Stimulated activated memory B cell treated with anti-CD40 and anti-IgM and Interleukin-4, amounts not matched to agents 10 μg/mL and 1 μg/mL and 100 μg/mL, for 72 hours (primary cell): Measurements from ENCODE around the gene DGCR2.

ENCODE experiments used
- ATAC-seq: fragments of 150-1000 bp; cut with Tn5 transposase; 2 replicates; pipeline ENCODE4 v1.10.0; 2021
- H3K27ac Mint-ChIP-seq: one replicate; pipeline ENCODE4 v1.8.0; 2022; ENCODE audit warnings: mild to moderate bottlenecking, mixed read lengths
- H3K27me3 Mint-ChIP-seq: one replicate; pipeline ENCODE4 v1.8.0; 2022; ENCODE audit warnings: mixed read lengths
- H3K36me3 Mint-ChIP-seq: one replicate; pipeline ENCODE4 v1.8.0; 2022; ENCODE audit warnings: mixed read lengths
- H3K4me1 Mint-ChIP-seq: one replicate; pipeline ENCODE4 v1.8.0; 2022; ENCODE audit warnings: mixed read lengths
- H3K4me3 Mint-ChIP-seq: one replicate; pipeline ENCODE4 v1.8.0; 2022; ENCODE audit warnings: mild to moderate bottlenecking, moderate library complexity, mixed read lengths
- H3K9me3 Mint-ChIP-seq: one replicate; pipeline ENCODE4 v1.8.0; 2022; ENCODE audit warnings: mixed read lengths

The DGCR2 gene

DNA sequence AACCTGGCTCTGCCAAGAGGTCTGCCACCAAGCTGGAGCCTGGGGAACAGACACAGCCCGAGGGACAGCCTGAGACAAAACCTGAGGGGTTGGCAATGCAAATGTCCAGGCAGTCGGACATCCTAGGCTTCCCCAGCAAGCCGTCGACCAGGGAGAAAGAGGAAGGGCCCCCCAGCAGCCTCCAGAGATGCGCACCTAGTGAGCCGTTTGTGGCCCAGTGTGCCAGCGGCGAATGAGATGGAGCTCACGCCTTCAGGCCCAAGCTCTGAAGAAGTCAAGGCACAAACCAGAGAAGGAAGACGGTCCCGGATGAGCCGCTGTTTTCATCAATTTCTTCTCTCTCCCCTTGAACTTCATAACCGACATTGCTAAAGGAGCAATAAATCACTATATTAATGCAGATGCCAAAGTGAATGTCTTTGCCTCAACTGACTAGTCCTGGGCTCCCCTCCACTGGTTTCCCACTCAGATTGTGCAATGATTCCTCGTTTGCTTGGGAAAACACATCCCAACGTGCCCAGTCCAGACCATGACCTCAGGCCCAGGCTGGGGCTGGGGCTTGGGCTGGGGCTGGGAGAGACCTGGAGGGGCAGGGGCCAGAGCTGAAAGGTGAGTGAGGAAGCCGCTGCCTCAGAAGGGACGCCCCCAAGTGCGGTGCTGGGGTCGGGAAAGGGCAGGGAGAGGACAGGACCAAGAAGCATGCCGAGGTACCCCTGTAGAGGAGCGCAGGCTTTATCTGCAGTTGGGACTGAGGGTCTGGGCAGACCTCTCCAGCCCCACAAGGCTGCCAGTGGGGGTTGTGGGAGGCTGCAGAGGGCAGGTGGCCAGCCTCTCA lies 3.5 kb upstream of the DGCR2 start:
- Mint-ChIP-seq H3K9me3 (no peaks in the 10 kb centered on the region), H3K4me1 (peaks cover 21% of the 10 kb centered on the region), H3K4me3 (no peak overlapping the region), H3K36me3 (no peaks in the 10 kb centered on the region), H3K27ac (no peak overlapping the region), H3K27me3 (no peaks in the 10 kb centered on the region)
- no peak for ATAC-seq

DNA sequence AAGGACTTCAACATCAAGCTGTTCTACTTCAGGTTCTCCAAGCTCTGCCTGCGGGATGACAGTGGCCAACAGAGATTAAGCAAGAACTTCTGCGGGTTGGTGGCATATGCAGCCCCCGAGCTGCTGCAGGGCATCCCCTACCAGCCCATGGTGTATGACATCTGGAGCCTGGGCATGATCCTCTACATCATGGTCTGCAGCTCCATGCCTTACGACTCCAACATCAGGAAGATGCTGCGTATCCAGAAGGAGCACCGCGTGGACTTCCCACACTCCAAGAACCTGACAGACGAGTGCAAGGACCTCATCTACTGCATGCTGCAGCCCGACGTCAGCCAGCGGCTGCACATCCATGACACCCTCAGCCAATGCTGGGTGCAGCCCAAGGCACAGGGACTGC lies 2.8 kb upstream of the DGCR2 start:
- Mint-ChIP-seq H3K36me3 (no peaks in the 10 kb centered on the region), H3K4me3 (no peak overlapping the region), H3K4me1 (peaks cover 28% of the 10 kb centered on the region), H3K27ac (no peak overlapping the region), H3K9me3 (no peaks in the 10 kb centered on the region), H3K27me3 (no peaks in the 10 kb centered on the region)
- no peak for ATAC-seq

DNA sequence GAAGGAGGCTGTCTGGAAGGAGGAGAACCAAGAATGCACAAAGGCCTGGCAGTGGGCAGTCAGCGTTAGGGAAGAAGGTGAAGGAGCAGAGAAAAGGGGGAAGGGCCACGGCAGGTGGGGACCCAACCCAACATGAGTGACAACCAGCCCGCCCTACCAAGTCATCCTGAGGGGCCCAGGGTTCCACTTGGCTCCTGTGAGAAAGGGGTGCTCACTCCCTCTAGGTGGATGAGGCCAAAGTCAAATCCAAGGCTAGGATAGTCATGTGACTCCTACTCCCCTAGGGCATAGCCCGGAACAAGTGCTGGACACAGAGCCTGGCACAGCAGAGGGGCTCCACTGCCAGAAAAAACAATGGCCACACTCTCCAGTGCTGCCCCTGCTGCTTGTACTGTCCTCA lies 2.2 kb upstream of the DGCR2 start:
- Mint-ChIP-seq H3K27ac (no peak overlapping the region), H3K4me3 (no peak overlapping the region)

DNA sequence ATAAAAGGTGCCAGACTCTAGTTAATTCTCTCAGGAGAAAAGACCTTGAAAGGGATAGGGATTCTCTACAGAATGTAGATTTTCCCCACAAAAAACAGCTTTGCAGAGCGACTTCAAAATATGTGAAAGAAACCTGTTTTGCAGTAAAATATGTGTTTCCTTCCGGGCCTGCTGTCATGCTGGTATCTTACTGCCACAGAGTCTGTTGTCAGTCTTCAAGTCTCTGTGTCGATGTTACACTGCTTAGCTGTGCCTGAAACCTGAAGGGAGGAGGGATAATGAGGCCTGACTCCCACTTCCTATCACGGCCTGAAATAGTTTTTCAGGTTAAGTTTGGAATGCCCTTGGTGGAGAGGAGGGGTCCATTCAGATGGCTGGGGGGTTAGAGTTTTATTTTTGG lies 1.7 kb upstream of the DGCR2 start:
- Mint-ChIP-seq H3K4me3 (no peak overlapping the region), H3K4me1 (peaks cover 39% of the 10 kb centered on the region), H3K27ac (no peak overlapping the region), H3K27me3 (no peaks in the 10 kb centered on the region), H3K36me3 (no peaks in the 10 kb centered on the region), H3K9me3 (no peaks in the 10 kb centered on the region)
- no peak for ATAC-seq

More for the DNA sequence above, 2.2 kb upstream of the DGCR2 start:
- no peak for ATAC-seq
- no peaks in the 10 kb centered on the region for H3K9me3 Mint-ChIP-seq
- no peaks in the 10 kb centered on the region for H3K27me3 Mint-ChIP-seq
- H3K4me1 Mint-ChIP-seq = peaks cover 34% of the 10 kb centered on the region
- no peaks in the 10 kb centered on the region for H3K36me3 Mint-ChIP-seq

DNA sequence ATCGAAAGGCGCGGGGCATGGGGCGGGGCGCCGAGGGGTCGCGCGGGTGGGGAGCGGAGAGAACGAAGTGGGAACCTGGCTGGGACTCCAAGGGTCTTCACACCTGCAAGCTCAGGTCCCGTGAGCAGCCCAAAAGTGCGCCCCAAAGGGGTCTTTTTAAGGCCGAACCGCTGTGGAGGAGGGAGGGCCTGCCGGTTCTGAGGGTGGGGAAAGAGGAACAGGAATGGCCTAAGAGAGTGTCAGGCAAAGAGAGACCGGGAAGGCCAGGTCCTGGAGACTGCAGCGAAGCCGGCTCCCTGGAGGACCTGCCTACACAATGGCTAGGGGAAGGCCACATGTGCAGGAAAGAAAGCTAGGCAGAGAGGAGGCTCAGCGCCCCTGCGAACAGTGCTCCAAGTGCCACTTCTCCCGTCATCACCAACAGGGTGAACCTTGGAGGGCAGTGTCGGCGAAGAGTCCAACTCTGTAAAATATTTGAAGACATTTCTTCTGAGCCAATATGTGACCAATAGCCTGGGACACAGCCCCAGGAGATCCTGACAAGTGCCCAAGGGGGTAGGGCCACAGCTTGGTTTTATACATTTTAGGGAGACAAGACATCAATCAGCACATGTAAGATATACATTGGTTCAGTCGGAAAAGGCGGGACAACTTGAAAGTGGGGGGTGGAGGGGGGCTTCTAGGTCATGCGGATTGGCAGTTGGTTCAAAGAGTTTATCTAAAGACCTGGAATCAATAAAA lies 710 bp upstream of the DGCR2 start:
- no peaks in the 10 kb centered on the region for H3K9me3 Mint-ChIP-seq
- no peaks in the 10 kb centered on the region for H3K36me3 Mint-ChIP-seq
- H3K4me1 Mint-ChIP-seq = peaks cover 49% of the 10 kb centered on the region
- peak overlapping the region; percentile 88 for H3K4me3 Mint-ChIP-seq
- peak overlapping the region; percentile 30 for H3K27ac Mint-ChIP-seq
- H3K27me3 Mint-ChIP-seq = no peaks in the 10 kb centered on the region
- no peak for ATAC-seq

DNA sequence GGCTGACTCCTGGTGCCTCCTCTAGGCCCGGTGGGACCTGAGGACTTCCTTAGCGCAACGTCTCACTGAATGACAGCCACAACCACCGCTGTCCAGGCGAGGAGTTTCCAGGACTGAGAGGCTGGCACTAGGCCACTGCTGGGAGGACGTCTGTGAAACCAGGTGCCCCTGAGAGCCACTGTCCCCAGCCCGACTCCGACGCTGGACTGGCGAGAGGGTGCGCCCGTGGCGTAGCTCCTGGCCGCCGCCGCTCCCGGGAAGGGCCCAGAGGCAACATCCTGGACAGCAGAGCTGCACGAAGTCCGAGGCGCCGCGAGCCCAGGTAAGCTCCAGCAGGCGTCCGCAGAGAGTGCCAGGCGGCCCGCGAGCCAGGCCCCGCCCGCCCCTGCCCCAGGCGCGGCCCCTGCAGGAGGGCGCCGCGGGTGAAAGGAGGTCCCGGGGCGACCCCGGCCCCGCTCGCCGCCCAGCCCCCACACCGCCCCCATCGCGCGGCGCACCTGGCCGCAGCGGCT lies 525 bp downstream of the DGCR2 start:
- Mint-ChIP-seq H3K36me3 (no peaks in the 10 kb centered on the region), H3K4me3 (peak overlapping the region; percentile 88), H3K27ac (peak overlapping the region; percentile 79), H3K9me3 (no peaks in the 10 kb centered on the region), H3K27me3 (no peaks in the 10 kb centered on the region), H3K4me1 (peaks cover 60% of the 10 kb centered on the region)
- ATAC-seq = peak; percentile 47

DNA sequence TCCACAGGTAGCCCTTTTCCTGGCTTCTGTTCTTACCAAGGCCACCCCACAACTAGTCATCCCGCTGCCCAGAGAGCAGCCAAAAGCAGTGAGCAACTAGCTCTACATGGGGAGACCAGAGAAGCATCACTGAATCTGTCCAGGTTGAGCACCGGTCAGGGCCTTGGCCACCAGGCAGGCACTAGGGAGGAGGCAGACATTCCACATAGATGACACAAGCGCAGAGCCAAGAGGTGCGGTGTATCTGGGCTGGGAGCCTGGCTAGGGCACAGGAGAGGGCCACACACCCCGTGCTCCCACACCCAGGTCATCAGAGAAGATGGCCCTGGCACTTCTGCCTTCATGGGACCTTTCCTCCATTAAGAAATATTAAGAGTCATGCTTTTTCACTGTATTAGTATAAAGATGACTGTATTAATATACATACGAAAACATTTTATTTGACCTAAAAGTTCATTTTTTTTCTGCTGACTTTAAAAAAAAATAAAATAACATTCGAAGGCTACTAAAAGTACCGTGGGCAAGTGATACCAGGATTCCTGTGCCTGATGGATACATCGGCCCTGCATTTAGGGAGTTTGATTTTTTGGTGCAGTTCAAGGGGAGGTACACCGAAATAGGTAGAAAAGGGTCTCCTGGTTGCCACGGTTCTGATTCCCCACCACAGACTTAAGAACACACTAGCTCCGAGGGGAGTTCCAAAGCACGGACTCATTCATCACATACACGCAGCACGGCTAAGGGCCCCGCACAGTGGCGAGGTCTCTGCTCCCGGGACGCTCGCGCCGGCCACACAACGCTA lies 1.2 kb downstream of the DGCR2 start:
- Mint-ChIP-seq H3K4me3 (peak overlapping the region; percentile 88), H3K9me3 (no peaks in the 10 kb centered on the region), H3K27ac (peak overlapping the region; percentile 79), H3K4me1 (peaks cover 67% of the 10 kb centered on the region), H3K36me3 (no peaks in the 10 kb centered on the region), H3K27me3 (no peaks in the 10 kb centered on the region)
- ATAC-seq = no peak

DNA sequence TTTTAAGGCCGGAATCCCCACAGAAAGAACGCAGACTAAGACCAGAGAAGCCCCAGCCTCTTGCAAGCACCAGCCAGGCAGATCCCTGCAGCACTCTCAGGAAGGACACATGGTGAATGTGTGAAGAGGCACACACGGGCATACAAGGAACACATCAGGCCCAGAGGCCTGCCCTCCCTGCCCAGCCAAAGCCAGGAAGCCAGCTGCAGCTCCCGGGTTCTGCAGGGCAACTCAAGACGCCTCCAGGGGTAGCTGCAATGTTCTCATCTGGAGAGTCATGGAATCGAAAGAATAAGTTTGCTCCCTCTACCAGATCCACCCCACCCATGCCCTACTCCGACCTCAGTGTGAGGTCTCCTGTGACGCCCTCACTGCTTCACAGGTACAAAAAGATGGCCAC lies 2.3 kb downstream of the DGCR2 start:
- Mint-ChIP-seq H3K4me1 (peaks cover 78% of the 10 kb centered on the region), H3K36me3 (no peaks in the 10 kb centered on the region), H3K27me3 (no peaks in the 10 kb centered on the region), H3K9me3 (no peaks in the 10 kb centered on the region), H3K27ac (peak overlapping the region; percentile 79), H3K4me3 (peak overlapping the region; percentile 88)
- ATAC-seq = no peak

DNA sequence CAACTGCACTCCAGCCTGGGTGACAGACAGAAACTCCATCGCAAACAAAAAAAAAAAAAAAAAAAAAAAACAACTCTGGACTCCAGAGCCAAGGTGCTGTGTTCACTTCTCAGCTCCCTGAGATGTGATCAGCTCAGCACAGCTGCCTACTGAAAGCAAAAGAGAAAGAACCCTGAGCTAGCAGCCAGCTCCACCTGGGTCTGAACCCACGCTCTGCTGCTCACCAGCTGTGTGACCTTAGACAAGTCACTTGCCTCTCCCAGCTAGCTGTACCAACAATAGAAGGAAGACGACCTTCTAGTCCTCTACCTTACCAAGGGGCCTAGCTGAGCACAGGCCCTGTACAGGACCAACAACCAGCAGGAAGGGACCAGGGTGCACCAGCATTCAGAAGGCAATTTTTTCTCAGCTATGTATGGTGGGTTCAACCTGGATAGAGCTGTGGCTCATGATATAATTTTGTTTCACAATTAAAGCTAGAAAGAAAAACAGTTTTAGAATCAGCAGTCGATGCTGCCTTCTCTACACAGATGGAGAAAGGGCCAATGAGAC lies 3.8 kb downstream of the DGCR2 start:
- Mint-ChIP-seq H3K4me3 (no peak overlapping the region), H3K9me3 (no peaks in the 10 kb centered on the region), H3K4me1 (peaks cover 83% of the 10 kb centered on the region), H3K27ac (no peak overlapping the region), H3K36me3 (no peaks in the 10 kb centered on the region), H3K27me3 (no peaks in the 10 kb centered on the region)
- peak; percentile 13 for ATAC-seq

DNA sequence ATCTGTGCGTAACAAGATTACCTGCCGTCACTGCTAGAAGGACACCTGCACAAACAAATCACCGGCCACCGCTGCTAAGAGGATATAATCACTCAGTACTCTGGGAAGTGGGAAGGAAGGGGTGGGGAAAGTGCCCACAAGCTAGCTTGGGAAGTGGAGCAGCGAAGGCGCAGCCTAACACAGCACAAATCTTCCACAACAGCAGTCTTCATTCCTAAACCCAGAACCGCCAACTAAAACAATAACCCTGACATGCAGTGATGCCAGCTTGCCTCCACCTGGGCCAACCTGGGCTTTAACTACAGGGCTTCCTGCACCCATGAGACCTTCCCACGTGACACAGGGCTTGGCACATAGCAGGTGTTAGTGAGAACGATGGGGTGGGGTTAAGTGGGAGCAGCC lies 5.1 kb downstream of the DGCR2 start:
- Mint-ChIP-seq H3K27me3 (no peaks in the 10 kb centered on the region), H3K27ac (no peak overlapping the region), H3K4me1 (peaks cover 73% of the 10 kb centered on the region), H3K4me3 (no peak overlapping the region), H3K36me3 (no peaks in the 10 kb centered on the region), H3K9me3 (no peaks in the 10 kb centered on the region)
- ATAC-seq = no peak

DNA sequence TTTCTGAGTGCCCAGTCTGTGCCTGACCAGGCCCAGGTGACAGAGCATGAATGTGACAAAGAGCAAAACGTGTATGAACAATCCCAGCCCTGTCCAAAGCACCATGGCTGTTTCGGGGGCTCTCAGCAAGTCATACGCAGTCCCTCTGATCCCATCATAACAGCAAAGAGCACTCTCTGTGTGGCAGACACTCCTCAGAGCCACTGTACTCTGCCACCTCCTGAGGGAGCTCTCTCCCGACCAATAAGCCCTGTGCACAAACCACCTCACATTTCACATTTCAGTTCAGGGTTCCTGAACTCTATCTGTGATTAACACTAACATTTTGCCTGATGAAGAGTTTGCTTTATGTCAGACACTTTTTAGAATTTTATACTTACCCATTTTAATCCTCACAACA lies 6.6 kb downstream of the DGCR2 start:
- Mint-ChIP-seq H3K9me3 (no peaks in the 10 kb centered on the region), H3K27ac (no peak overlapping the region)

DNA sequence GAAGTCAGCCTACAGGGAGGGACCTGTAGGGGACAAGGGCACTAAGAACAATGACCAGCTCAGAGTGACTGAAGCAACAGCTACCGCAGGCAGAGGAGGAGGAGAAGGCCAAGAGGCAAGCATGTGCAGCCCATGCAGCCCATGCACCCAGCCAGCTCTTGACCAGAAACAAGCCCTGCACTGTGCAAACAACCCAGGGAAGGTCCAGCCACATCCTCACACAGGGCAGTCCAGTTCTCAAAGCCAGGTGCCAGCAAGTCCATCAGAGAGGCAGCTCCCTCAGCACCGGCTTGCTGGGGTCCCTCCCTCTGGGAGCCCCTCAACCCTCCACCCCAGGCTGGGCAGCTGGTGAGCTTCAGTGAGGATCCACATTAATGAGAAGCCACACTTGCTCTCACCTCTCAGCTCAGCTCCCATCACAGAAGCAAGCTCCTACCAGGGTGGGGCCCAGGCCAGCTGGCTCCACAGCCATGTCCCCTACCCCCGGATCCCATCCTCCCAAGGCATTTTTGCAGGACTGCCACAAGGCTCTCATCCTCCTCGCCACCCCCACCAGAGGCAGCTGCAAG lies 7.1 kb downstream of the DGCR2 start:
- H3K4me3 Mint-ChIP-seq = no peak overlapping the region

More for the DNA sequence above, 6.6 kb downstream of the DGCR2 start:
- Mint-ChIP-seq H3K4me3 (no peak overlapping the region), H3K27me3 (no peaks in the 10 kb centered on the region), H3K36me3 (no peaks in the 10 kb centered on the region), H3K4me1 (peaks cover 73% of the 10 kb centered on the region)
- ATAC-seq = no peak

DNA sequence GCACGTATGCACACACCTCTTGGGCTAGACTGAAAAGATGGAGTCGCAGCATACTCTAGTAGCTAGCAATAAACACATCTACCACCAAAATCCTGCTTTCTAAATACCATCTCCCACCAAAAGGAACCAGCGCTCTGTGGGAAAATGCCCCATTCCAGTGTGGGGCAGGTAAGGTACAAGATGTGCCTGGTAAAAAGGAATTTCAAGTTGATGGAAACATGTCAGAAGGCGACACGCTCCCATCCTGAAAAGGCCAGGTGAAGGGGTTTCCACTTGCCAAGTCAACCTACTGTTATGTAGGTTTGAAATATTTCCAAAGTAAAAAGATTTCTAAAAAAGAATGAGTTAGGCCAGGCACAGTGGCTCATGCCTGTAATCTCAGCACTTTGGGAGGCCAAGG lies 8.8 kb downstream of the DGCR2 start:
- Mint-ChIP-seq H3K4me1 (peaks cover 71% of the 10 kb centered on the region), H3K27ac (no peak overlapping the region), H3K27me3 (no peaks in the 10 kb centered on the region), H3K36me3 (no peaks in the 10 kb centered on the region), H3K4me3 (no peak overlapping the region), H3K9me3 (no peaks in the 10 kb centered on the region)
- no peak for ATAC-seq

More for the DNA sequence above, 7.1 kb downstream of the DGCR2 start:
- ATAC-seq = no peak
- no peaks in the 10 kb centered on the region for H3K27me3 Mint-ChIP-seq
- no peaks in the 10 kb centered on the region for H3K9me3 Mint-ChIP-seq
- H3K27ac Mint-ChIP-seq = no peak overlapping the region
- peaks cover 71% of the 10 kb centered on the region for H3K4me1 Mint-ChIP-seq
- no peaks in the 10 kb centered on the region for H3K36me3 Mint-ChIP-seq

DNA sequence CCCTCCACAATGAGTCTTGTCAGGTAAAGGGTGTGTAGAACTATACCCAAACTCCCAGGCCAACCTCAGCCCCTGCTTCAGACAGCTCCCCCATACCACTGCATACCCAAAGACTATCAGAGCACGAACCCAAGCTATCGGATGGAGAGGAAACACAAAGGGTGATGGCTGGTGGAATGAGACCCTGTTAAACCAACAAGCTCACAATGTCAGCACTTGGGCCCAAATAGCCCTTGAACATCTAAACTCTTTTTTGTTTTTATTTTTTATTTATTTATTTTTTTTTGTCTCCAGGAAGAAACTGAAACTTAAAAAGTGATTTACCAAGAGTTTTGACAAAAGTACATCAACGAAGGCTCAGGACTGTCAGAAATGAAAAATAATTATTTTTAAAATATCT lies 10.6 kb downstream of the DGCR2 start:
- Mint-ChIP-seq H3K27me3 (no peaks in the 10 kb centered on the region), H3K36me3 (no peaks in the 10 kb centered on the region), H3K4me1 (peaks cover 72% of the 10 kb centered on the region), H3K4me3 (no peak overlapping the region), H3K9me3 (no peaks in the 10 kb centered on the region), H3K27ac (no peak overlapping the region)
- no peak for ATAC-seq

DNA sequence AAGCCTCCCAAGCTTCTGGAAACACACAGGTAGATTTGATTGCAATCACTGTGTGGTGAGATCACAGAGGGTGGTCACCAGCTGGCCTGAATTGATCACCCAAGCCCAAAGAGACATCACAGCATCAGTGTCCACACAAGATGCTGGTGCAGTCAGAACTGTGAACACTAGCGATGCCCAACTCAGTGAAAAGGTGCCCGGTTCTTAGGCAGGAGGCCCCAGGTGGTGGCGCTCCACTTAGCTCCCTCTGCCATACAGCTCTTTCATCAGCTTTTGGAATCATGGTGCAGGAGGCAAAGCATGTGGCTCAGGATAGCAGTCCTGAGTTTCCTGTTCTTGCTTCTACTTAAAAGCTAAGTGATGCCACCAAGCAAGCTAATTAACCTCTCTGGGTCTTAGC lies 11.1 kb downstream of the DGCR2 start:
- Mint-ChIP-seq H3K27me3 (no peaks in the 10 kb centered on the region), H3K4me3 (no peak overlapping the region)

More for the DNA sequence above, 11.1 kb downstream of the DGCR2 start:
- ATAC-seq = no peak
- H3K4me1 Mint-ChIP-seq = peaks cover 72% of the 10 kb centered on the region
- no peaks in the 10 kb centered on the region for H3K36me3 Mint-ChIP-seq
- H3K9me3 Mint-ChIP-seq = no peaks in the 10 kb centered on the region
- H3K27ac Mint-ChIP-seq = no peak overlapping the region
